Aorta (tissue), 5 donors: ENCODE data around the gene BBC3. TPM values are rescaled to one million over a fixed set of nuclear protein-coding genes. Genes with fewer than 3 reads are reported as not detected.

Experiments used
- ATAC-seq: fragments of 200-7000 bp; cut with Tn5 transposase; one replicate; pipeline ENCODE4 v1.9.1; 2022; ENCODE audit warnings: moderate library complexity; ENCODE audit not compliant: low FRiP score
- DNase-seq, 2 donors: peaks; one replicate each; pipeline ENCODE4 v3.0.0-alpha.2; 2020
- H3K27ac ChIP-seq, 2 donors: one replicate each; pipeline ENCODE4 v1.5.1; 2013; ENCODE audit warnings: low read length in 2 of 2, mild to moderate bottlenecking in 2 of 2, moderate library complexity in 2 of 2, control low read depth in 1 of 2, inconsistent platforms in 1 of 2, low read depth in 1 of 2
- H3K27me3 ChIP-seq, 2 donors: one replicate each; pipeline ENCODE4 v1.6.1; 2013; ENCODE audit warnings: control low read depth in 1 of 2, low read length in 1 of 2, mild to moderate bottlenecking in 1 of 2, moderate library complexity in 1 of 2; ENCODE audit not compliant: insufficient read depth in 2 of 2, control insufficient read depth in 1 of 2
- H3K36me3 ChIP-seq, 2 donors: one replicate each; pipeline ENCODE4 v1.6.1; 2013; ENCODE audit warnings: control low read depth in 1 of 2, low read length in 1 of 2, mild to moderate bottlenecking in 1 of 2; ENCODE audit not compliant: insufficient read depth in 2 of 2, control insufficient read depth in 1 of 2
- H3K4me1 ChIP-seq, 2 donors: one replicate each; pipeline ENCODE4 v1.6.1; 2013; ENCODE audit warnings: low read length in 2 of 2, control low read depth in 1 of 2, mild to moderate bottlenecking in 1 of 2, moderate library complexity in 1 of 2; ENCODE audit not compliant: insufficient read depth in 2 of 2, control insufficient read depth in 1 of 2
- H3K4me3 ChIP-seq, 2 donors: one replicate each; pipeline ENCODE4 v1.5.1; 2013; ENCODE audit warnings: low read length in 2 of 2, control low read depth in 1 of 2, mild to moderate bottlenecking in 1 of 2
- H3K9me3 ChIP-seq: one replicate; pipeline ENCODE4 v1.6.1; 2013; ENCODE audit warnings: mild to moderate bottlenecking, low read length; ENCODE audit not compliant: control insufficient read depth
- WGBS, 2 donors: extraction: QIAGEN DNeasy Blood & Tissue Kit; methylation state at CpG; one replicate each; pipeline ENCODE4 v1.1.7; 2013; 5-methylcytosine and 5-hydroxymethylcytosine counted together
- intact Hi-C, 2 donors: fragments of 100-400 bp; cut with DNase I; formaldehyde crosslinking; loops; one replicate each; pipeline versions ENCODE4 v1.14.2 to v1.15.0; 2022
- polyA plus RNA-seq, 2 donors: library from polyadenylated mRNA; stranded (reverse); fragments of 200-250 nt; gene quantifications; one replicate each; pipeline ENCODE4 v1.2.3, GENCODE V29; 2013
- total RNA-seq, 2 donors: library from RNA; stranded (reverse); fragmentation: NEBNext Ultra II Directional; extraction: Animal tissue kit (Norgen Biotek cat#: 25700); gene quantifications; one replicate each; pipeline ENCODE4 v1.2.1, GENCODE V29; 2021
- donor health status: healthy with polysubstance abuse.
- donor health status: Bipolar disorder and iron deficiency.
- donor health status: DM: no; HTN: no; CAD: no.
- donor health status: DM: no; HTN: no; CAD: no.
- donor health status: DM: yes; HTN: yes; CAD: no.

The BBC3 gene
- total and polyA plus RNA-seq, 4 donors, result 6.1 to 8.6 (median 7.1) TPM

- ATAC-seq (no peak), DNase-seq (no peak)
- H3K36me3 ChIP-seq, result peaks cover 0 to 2% of the 10 kb centered on the region in 2 donors
- peaks cover 0 to 2% of the 10 kb centered on the region in 2 donors for H3K27me3 ChIP-seq
- no peak overlapping the region for H3K4me3 ChIP-seq
- no peaks in the 10 kb centered on the region for H3K9me3 ChIP-seq
- intact Hi-C loops, result no loop called here
- no peak overlapping the region for H3K27ac ChIP-seq
- no peaks in the 10 kb centered on the region for H3K4me1 ChIP-seq
- WGBS, 2 donors, result 71 to 78% methylated on average over 25 to 33 of the region's 33 CpGs
Observed at GRCh38 chr19:47221080-47221841, 9.7 kb downstream of the BBC3 start.

DNA sequence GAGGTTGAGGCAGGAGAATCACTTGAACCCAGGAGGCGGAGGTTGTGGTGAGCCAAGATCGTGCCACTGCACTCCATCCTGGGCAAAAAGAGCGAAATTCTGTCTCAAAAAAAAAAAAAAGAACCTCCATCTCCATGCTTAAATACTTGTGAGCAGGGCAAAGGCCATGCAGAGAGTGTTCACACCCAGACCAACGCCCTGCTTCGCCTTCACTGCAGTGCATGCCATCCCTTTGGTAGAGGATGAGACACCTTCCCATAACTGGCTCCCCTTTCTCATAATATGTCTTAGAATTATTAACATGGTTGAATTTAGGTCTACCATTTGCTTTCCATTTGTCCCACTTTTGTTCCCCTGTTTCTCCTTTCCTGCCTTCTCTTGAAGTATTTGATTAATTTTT lies 15.4 kb downstream of the BBC3 start:
- no peaks in the 10 kb centered on the region for H3K27me3 ChIP-seq
- no peak for DNase-seq
- WGBS, 2 donors, result 88 to 97% methylated on average over 5 of the region's 5 CpGs
- no peaks in the 10 kb centered on the region for H3K4me1 ChIP-seq
- intact Hi-C loops, result no loop called here
- no peak overlapping the region for H3K4me3 ChIP-seq
- ATAC-seq, result no peak
- H3K9me3 ChIP-seq, result no peaks in the 10 kb centered on the region
- H3K36me3 ChIP-seq, result peaks cover 0 to 2% of the 10 kb centered on the region in 2 donors
- no peak overlapping the region for H3K27ac ChIP-seq

DNA sequence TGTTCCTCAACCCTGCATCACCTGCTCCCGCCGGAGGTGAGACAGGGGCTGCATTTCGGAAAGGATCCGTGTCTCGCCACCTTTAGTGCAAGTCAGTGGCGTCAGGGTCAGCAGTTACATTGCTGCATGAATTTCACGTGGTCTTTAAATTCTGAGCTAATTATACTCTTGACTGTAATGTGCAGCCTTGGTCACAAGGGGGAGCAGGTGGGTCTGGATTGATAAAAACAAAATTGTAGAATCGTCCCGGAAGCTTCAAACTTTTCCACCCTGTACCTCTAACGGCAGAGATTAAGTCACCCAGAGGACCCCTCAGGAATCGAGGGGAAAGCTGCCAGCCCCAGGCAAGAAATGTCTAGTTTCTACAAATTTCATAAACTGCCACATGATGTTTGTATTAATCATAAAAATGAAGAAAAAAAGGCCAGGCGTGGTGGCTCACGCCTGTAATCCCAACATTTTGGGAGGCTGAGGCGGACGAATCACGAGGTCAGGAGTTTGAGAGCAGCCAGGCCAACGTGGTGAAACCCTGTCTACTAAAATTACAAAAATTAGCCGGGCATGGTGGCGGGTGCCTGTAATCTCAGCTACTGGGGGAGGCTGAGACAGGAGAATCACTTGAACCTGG lies 20.2 kb downstream of the BBC3 start:
- H3K36me3 ChIP-seq, result peaks cover 0 to 4% of the 10 kb centered on the region in 2 donors
- DNase-seq, result peak in 1 of 2 donors; percentile 83
- peak; percentile 86 for ATAC-seq
- H3K4me1 ChIP-seq, result no peaks in the 10 kb centered on the region
- intact Hi-C loops, result loop anchor here (1.0 to 5.0 kb wide), 3 partner anchors 33 to 64 kb away; no protein-coding TSS in a partner anchor
- H3K4me3 ChIP-seq, result no peak overlapping the region
- 38 to 42% methylated on average over 19 of the region's 19 CpGs for WGBS, 2 donors
- no peaks in the 10 kb centered on the region for H3K27me3 ChIP-seq
- H3K9me3 ChIP-seq, result no peaks in the 10 kb centered on the region
- no peak overlapping the region for H3K27ac ChIP-seq

- Histone ChIP-seq H3K27ac (no peak overlapping the region), H3K4me3 (no peak overlapping the region), H3K36me3 (peaks cover 0 to 4% of the 10 kb centered on the region in 2 donors), H3K4me1 (no peaks in the 10 kb centered on the region), H3K27me3 (no peaks in the 10 kb centered on the region), H3K9me3 (no peaks in the 10 kb centered on the region)
- DNase-seq (no peak), ATAC-seq (no peak)
- intact Hi-C loops, result loop anchor here in 1 of 2 donors (5.0 kb wide), 2 partner anchors 37 to 63 kb away; no protein-coding TSS in a partner anchor
Observed at GRCh38 chr19:47210180-47210490, 20.9 kb downstream of the BBC3 start.

DNA sequence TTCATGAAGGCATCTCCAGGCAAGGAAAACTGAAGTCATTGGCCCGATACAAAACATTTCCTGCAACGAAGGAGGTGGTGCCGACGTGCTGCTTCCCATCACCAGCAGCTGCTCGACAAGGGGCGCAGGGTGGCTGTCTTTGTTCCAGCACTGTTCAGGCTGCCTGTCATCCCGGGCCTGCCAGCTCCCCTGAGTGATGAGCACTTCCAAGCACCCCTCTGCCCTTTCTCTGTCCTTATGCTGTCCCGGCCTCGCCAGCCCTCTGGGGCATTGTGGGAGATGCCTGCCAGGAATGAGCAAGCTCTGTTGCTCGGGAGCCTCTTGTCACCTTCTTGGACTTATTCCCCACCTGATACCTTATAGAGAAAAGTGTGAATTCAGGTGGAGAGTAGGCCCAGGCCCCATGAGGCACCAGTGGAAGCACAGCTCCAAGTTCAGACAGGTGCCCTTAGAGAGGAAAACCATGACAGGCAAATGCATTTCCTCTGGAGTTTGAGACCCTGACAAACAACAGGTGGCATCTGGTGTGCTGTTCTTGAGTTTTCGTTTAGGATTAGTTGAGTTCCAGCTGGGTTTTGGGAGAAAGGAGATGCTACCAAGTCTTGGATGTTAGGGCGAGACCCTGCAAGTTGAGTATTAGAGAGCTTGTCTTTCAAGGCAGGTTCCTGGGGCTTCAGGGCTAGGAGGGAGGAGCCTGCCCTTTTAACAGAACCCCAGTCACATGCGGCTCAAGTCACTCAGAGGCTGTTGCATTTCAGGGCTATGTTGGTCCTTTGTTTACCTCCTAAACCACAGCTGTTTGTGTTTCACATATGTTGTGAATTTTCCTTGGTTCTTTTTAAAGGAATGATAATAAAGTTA lies 21.4 kb downstream of the BBC3 start:
- no peaks in the 10 kb centered on the region for H3K4me1 ChIP-seq
- 73 to 78% methylated on average over 13 of the region's 13 CpGs for WGBS, 2 donors
- no peak for DNase-seq
- H3K27ac ChIP-seq, result no peak overlapping the region
- intact Hi-C loops, result loop anchor here (5.0 kb wide), 3 partner anchors 38 to 62 kb away; no protein-coding TSS in a partner anchor
- no peak overlapping the region for H3K4me3 ChIP-seq
- no peak for ATAC-seq
- no peaks in the 10 kb centered on the region for H3K9me3 ChIP-seq
- H3K36me3 ChIP-seq, result peaks cover 0 to 4% of the 10 kb centered on the region in 2 donors
- no peaks in the 10 kb centered on the region for H3K27me3 ChIP-seq

DNA sequence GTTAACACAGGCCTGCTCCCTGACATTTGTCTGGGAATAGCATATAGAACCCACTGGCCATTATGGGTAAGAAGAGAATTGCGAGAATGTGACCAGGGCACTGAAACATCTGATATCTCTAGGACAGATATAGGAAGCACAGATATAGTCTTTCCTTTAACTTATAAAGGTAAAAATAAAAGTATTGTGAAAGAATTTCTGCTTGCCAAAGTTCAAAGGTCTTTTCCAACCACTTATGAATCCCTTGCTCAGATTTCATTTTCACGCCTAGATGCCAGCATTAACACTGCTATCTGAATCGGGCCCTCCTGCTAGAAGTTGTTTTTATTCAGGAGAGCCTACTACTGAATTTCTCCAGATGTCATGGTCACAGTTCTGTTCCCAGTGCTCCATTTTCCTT lies 27.7 kb downstream of the BBC3 start:
- Histone ChIP-seq H3K36me3 (no peaks in the 10 kb centered on the region), H3K27ac (no peak overlapping the region), H3K4me1 (no peaks in the 10 kb centered on the region), H3K27me3 (no peaks in the 10 kb centered on the region), H3K4me3 (no peak overlapping the region), H3K9me3 (no peaks in the 10 kb centered on the region)
- DNase-seq (no peak), ATAC-seq (no peak)
- 75 to 81% methylated on average over 3 of the region's 3 CpGs for WGBS, 2 donors
- intact Hi-C loops, result no loop called here

- intact Hi-C loops, result no loop called here
- ATAC-seq, result no peak
- no peak overlapping the region for H3K4me3 ChIP-seq
- DNase-seq, result no peak
- no peaks in the 10 kb centered on the region for H3K27me3 ChIP-seq
- no peaks in the 10 kb centered on the region for H3K36me3 ChIP-seq
- no peaks in the 10 kb centered on the region for H3K9me3 ChIP-seq
- WGBS, 2 donors, result 82 to 97% methylated on average over 3 of the region's 3 CpGs
- no peaks in the 10 kb centered on the region for H3K4me1 ChIP-seq
- H3K27ac ChIP-seq, result no peak overlapping the region
Observed at GRCh38 chr19:47200530-47200929, 30.5 kb downstream of the BBC3 start.

DNA sequence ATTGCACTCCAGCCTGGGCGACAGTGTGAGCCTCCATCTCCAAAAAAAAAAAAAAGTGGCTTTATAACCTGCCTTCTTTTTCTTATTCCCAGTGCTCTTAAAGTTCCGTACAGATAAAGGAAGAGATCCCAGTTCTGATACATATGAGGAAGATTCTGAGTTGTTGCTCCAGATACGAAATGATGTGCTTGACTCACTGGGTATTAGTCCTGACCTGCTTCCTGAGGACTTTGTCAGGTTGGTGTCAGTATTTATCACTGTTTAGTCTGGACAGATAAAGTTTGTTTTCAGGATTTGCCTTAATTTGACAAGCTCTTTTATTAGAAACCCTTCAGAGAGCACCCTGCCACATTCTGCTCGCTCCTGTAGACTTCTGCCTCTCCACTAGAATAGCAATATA lies 33.9 kb downstream of the BBC3 start:
- no peak overlapping the region for H3K4me3 ChIP-seq
- 95 to 96% methylated on average over 4 of the region's 4 CpGs for WGBS, 2 donors
- intact Hi-C loops, result loop anchor here in 1 of 2 donors (10.0 kb wide), 1 partner anchor 48 kb away; no protein-coding TSS in a partner anchor

More for the DNA sequence above, 33.9 kb downstream of the BBC3 start:
- DNase-seq, result no peak
- Histone ChIP-seq H3K9me3 (no peaks in the 10 kb centered on the region), H3K27me3 (no peaks in the 10 kb centered on the region), H3K36me3 (no peaks in the 10 kb centered on the region), H3K4me1 (no peaks in the 10 kb centered on the region), H3K27ac (no peak overlapping the region)
- ATAC-seq, result no peak
